GM12875 (cell line): ENCODE measurements around the gene AMIGO2.
"Not testable (repeated sequence)": the region's sequence is repeated elsewhere in the genome, so short reads cannot be mapped to it uniquely, and the experiment has no call there.

Experiments used
- H3K4me3 ChIP-seq: one replicate; pipeline ENCODE4 v1.5.1; 2011; ENCODE audit warnings: low read depth, low read length, control low read depth
- CTCF ChIP-seq: IDR thresholded peaks from 2 replicates; pipeline ENCODE4 v1.5.1; 2011; ENCODE audit warnings: low read depth, mild to moderate bottlenecking, control low read depth, inconsistent platforms, low read length, moderate library complexity, borderline replicate concordance; ENCODE audit not compliant: insufficient read depth

The AMIGO2 gene

DNA sequence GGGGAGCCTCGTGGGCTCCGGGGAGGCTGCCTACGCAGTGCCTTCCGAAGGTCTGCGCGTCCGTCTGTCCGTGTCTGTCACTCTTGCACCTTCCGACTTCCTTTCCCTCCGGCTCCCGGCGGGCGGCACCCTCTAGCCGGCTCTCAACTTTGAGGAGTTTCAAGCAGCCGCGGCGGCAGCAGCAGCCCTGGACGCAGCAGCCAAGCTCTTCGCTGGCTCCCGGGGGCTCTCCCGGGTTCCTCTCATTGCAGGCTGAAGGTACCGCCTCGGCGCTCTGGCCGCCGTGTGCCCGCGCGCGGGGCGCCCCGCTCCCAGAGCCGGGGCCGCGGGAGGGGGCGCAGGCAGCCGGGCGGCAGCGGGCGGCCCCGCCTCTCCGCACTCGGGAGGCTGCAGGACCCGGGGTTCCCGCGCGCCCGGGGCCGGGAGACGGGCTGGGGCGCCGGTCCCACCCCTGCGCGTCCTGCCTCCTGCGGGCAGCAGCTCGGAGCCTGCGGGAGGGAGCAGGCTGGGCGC lies at the start of gene AMIGO2, which contains the start of gene PCED1B:
Gene AMIGO2 (minus strand): TSS at position 492 of the 513 bp plus-strand sequence. CDS start 957 bp downstream, outside the sequence.
Gene PCED1B (plus strand): TSS at position 154 of the 513 bp plus-strand sequence. CDS start 155,443 bp downstream, outside the sequence.
- peak within 1 kb of the TSS; percentile 5 for H3K4me3 ChIP-seq
- TF ChIP-seq CTCF = peak; percentile 34; the same call in 1 of the 2 replicates

DNA sequence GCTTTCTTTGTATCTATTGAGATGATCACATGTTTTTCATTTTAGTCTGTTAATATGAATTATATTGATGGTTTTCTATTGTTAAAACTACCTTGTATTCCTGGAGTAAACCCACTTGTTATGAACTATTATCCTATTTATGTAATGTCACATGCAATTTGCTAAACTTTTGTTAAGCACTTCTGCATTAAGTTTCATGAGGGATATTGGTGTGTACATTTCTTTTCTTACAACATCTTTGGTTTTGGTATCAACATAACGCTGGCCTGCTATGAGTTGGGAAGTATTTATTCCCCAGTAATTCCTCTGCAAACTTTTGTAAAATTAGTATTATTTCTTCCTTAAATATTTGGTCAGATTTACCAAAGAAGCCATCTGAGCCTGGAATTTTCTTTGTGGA lies 46.5 kb upstream of the AMIGO2 start:
- no peak for TF ChIP-seq CTCF
- H3K4me3 ChIP-seq = no peak overlapping the region

DNA sequence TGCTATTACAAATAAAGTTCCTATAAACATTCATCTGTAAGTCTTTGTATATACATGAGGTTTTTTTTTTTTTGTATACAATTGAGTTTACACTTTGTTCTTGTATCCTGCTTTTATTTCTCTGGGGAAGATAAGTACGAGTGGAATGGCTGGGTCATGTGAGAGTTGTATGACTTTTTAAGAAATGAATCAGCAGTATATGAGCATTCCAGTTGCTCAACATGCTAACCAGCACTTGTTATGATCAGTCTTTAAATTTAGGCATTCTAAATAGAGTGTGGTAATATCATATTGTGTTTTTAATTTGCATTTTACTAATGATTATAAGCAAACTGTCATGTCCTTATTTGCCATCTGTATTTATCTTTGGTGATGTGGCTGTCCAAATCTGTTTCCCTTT lies 44.7 kb upstream of the AMIGO2 start:
- H3K4me3 ChIP-seq = no peak overlapping the region
- TF ChIP-seq CTCF = no peak

- TF ChIP-seq CTCF = no peak
- no peak overlapping the region for H3K4me3 ChIP-seq
Observed at GRCh38 chr12:47123730-47124129, 44.0 kb upstream of the AMIGO2 start.

GRCh38 chr12:47122602-47123001 lies 42.8 kb upstream of the AMIGO2 start:
- H3K4me3 ChIP-seq = no peak overlapping the region
- TF ChIP-seq CTCF = no peak

GRCh38 chr12:47121146-47121545 lies 41.4 kb upstream of the AMIGO2 start:
- H3K4me3 ChIP-seq = no peak overlapping the region
- no peak for TF ChIP-seq CTCF

GRCh38 chr12:47120736-47121135 lies 41.0 kb upstream of the AMIGO2 start:
- H3K4me3 ChIP-seq = no peak overlapping the region
- TF ChIP-seq CTCF = no peak

DNA sequence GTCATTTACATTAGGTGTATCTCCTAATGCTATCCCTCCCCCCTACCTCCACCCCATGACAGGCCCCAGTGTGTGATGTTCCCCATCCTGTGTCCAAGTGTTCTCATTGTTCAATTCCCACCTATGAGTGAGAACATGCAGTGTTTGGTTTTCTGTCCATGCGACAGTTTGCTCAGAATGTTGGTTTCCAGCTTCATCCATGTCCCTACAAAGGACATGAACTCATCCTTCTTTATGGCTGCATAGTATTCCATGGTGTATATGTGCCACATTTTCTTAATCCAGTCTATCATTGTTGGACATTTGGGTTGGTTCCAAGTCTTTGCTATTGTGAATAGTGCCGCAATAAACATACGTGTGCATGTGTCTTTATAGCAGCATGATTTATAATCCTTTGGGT lies 37.5 kb upstream of the AMIGO2 start:
- H3K4me3 ChIP-seq = not testable (repeated sequence)
